GM06990 (cell line): Measurements from ENCODE around the gene C15orf39.
"Not testable (repeated sequence)": the region's sequence is repeated elsewhere in the genome, so short reads cannot be mapped to it uniquely, and the experiment has no call there.

Source experiments
- DNase-seq: peaks from one replicate; pipeline ENCODE4 v3.0.0-alpha.2; 2011; ENCODE audit not compliant: insufficient read length; ENCODE audit errors: extremely low read depth
- H3K27me3 ChIP-seq: replicated peaks from 2 replicates; pipeline ENCODE4 v1.6.0; 2011; ENCODE audit warnings: low read length; ENCODE audit not compliant: control insufficient read depth, insufficient read depth
- H3K36me3 ChIP-seq: 2 replicates; pipeline ENCODE4 v1.5.1; 2011; ENCODE audit warnings: low read length; ENCODE audit not compliant: control insufficient read depth, insufficient read depth
- H3K4me3 ChIP-seq: replicated peaks from 2 replicates; pipeline ENCODE4 v1.5.1; 2011; ENCODE audit warnings: low read depth, mild to moderate bottlenecking, control low read depth, low read length

C15orf39 gene

DNA sequence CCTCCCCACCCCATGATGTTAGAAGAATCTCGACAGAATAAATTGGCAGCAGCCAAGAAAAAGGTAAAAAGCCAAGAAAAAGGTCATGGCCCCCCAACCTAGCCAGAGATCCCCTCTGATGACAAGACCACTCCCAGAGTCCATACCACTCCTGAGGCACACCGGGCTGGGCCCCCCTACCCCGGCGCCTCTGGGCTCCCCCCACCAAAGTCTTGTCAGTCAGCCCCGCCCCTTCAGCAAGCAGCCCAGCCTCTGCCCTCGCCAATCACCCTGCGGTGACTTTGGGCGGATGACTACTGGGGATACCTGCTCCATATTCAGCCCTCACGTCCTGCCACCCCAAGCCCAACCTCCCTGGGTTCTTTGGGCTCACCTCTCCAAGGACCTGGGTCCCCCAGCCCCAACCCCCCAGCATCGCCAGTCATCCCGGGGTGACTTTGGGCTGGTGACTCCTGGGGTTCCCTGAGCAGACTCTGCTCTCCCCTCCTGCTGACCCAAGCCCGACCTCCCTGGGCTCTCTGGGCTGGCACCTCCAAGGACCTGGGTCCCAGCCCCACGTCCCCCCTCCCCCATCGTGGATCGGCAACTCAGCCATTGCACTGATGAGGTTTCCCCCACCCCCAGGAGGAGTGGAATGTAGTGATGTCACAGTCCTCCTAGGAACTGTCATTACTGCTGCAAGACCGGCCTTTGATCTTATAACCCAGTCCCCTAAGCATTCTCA, 57.1 kb downstream of the C15orf39 start:
- not testable (repeated sequence) for H3K27me3 ChIP-seq, H3K4me3 ChIP-seq, DNase-seq, H3K36me3 ChIP-seq

DNA sequence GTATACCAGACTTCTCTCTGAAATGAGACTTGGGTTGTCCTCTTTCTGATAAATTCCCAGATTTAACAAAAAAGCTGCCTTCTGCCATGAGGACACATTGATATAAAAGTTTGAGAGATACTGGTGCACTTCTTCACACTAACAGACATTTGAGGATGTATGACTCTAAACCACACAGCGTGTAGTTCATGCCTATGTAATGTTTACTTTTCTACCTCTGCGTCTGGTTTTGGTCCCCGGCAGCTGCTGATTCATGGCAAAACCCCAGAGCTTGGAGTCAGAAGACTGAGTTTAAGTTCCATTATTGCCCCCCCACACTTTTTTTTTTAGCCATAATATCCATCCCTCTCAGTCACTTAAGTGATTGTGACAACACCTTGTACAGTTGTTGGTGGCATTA, 58.2 kb downstream of the C15orf39 start:
- not testable (repeated sequence) for H3K36me3 ChIP-seq, H3K4me3 ChIP-seq, DNase-seq, H3K27me3 ChIP-seq
